HG02840 (cell line): ENCODE data around the gene GSTO1.

Source experiments
- ATAC-seq: cut with Tn5 transposase; IDR thresholded peaks from one replicate; pipeline ENCODE4 v1.9.1; 2021; ENCODE audit warnings: mild to moderate bottlenecking, moderate library complexity, moderate number of reproducible peaks; ENCODE audit not compliant: unreplicated experiment, low FRiP score

The GSTO1 gene

GRCh38 chr10:104301907-104302690 lies 47.4 kb downstream of the GSTO1 start:
- no peak for ATAC-seq

DNA sequence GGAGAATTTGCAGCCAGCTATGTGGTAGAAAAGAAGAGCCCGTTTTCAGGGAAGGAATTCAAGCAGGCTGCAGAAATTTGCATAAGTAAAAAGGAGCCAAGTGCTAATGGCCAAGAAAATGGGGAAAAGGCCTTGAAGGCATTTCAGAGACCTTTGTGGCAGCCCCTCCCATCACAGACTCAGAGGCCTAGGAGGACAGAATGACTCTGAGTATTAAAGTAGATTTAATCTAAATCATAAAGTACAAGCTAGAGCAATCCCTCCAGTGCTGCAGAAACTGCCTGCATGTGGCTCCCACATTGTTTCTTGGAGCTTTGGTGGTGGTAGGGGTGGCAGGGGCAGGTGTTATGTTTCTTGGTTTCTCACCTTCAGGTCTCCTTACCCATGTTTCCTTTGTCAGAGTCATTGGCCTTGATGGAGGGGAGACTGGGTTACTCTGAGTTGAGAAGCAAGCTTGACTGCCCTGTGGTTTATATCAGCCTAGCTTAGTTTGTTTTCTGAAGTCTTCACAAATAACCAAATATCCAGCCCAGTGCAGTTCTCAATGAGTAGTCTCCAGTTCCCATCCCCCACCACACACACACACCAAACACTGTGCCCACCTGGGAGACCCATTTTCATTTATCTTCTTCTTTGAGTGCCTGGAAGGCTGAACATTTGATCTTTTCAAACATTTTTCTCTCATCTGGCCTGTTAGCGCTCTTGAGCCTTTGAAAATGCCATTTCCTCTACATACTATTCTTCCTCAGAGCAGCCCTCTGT lies 49.1 kb downstream of the GSTO1 start:
- no peak for ATAC-seq

- no peak for ATAC-seq
Measured at GRCh38 chr10:104304356-104304745, 49.7 kb downstream of the GSTO1 start.

DNA sequence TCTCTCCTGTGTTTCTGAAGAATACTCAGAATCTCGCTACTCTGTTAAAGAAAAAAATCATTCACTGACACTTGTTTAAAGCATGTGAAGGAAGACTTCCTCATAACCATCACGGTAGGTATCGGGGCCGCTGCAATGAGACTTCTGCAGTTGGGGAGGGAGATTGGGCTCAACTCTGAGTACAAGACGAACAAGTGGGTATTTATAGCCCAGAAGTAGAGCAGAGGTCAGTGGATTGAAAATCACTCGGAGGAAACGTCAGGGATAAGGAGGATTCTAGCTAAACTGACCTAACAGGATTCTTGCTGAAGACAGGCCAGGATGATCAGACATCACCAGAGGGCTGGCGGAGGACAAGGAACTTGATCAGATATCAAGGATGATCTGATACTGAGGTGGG lies 50.2 kb downstream of the GSTO1 start:
- ATAC-seq = no peak

- ATAC-seq = no peak
Measured at GRCh38 chr10:104306897-104307296, 52.2 kb downstream of the GSTO1 start.

GRCh38 chr10:104307576-104308438 lies 53.1 kb downstream of the GSTO1 start:
- no peak for ATAC-seq

GRCh38 chr10:104308439-104308903 lies 53.8 kb downstream of the GSTO1 start:
- ATAC-seq = no peak

- ATAC-seq = no peak
Measured at GRCh38 chr10:104309980-104310978, 55.6 kb downstream of the GSTO1 start.

GRCh38 chr10:104311184-104311720 lies 56.6 kb downstream of the GSTO1 start:
- ATAC-seq = no peak

DNA sequence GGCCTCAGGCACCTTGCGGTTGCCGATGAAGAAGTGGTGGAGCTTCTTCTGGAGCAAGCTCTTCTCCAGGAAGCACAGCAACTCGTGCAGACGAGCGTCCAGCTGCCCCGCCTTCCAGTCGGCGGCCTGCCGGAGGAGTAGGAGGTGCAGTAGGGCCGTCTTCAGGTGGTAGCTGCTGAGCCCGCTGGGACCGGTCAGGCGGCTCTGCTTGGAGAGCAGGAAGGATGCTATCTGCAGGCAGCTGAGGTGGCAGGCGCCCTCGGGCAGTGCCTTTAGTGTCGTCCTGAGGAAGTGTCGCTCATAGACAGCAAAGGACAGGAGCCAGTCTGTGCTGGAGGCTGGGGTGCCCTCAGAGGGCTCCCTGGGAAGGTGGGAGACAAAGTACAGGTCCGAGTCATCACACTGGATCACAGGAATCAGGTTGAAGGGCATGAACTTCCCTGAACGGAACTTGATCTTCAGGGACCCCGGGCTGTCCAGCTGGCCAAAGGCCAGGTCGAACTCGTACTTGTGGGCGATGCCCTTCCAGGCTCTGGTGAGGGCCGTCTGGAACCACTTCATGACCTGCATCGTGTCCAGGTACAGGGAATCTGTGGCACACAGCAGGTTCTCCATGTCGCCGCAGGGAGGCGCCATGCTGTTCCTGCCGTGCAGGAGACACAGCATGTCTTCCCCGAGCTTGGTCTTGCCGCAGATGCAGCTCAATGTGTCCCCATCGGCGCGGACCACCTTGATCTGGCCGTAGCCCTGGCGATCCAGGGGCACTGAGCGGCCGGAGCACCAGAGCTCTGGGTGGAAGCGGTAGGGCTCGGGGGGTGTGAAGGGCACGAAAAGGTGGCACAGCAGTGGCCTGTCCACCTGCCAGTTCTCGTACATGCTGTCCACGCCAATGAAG lies 60.1 kb downstream of the GSTO1 start:
- ATAC-seq = no peak

DNA sequence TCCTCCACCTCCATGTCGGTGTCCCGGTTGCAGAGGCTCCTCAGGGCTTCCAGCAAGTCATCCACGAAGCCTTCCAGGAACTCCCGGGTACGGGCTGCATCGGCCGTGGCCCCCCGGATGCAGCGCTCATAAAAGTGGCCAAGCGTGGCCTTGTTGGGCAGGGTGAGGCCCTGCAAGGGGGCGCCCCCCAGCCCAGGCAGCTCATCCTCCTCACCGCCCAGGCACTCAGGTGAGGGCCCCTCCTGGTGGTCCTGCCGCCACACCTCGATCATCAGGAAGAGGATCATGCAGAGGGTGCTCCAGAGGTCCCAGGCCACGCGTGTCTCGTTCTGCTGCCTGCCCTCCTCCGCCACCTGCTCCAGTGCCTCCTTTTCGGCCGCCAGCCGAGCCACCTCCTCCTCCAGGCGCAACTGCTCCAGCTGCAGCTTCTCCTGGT lies 60.8 kb downstream of the GSTO1 start:
- no peak for ATAC-seq

- ATAC-seq = no peak
Measured at GRCh38 chr10:104316321-104317099, 61.8 kb downstream of the GSTO1 start.
